Smooth muscle cell (in vitro differentiated cells): ENCODE measurements around the gene GPR137C. TPM values are rescaled to one million over a fixed set of nuclear protein-coding genes. Genes with fewer than 3 reads are reported as not detected.
A peak's percentile ranks its signal among the peaks of the same experiment; 100 is the strongest.

Source experiments
- DNase-seq: peaks from one replicate; lab custom pipeline; 2025; ENCODE audit not compliant: unreplicated experiment; lab: John Stamatoyannopoulos, UW
- H2AFZ ChIP-seq: fragments of 200-600 bp; sonication (generic); 2 replicates; pipeline ENCODE4 v1.6.0; 2016; ENCODE audit warnings: antibody characterized with exemption, low read depth, mild to moderate bottlenecking
- H3F3A ChIP-seq: fragments of 200-600 bp; sonication (generic); 2 replicates; pipeline ENCODE4 v1.6.0; 2017; ENCODE audit warnings: antibody characterized with exemption, low read depth
- H3K27ac ChIP-seq: fragments of 200-600 bp; sonication (generic); 2 replicates; pipeline ENCODE4 v1.5.1; 2016; ENCODE audit warnings: low read depth, mild to moderate bottlenecking
- H3K27me3 ChIP-seq: fragments of 200-600 bp; sonication (generic); 2 replicates; pipeline ENCODE4 v1.6.1; 2016; ENCODE audit warnings: low read depth, mild to moderate bottlenecking
- H3K36me3 ChIP-seq: fragments of 200-600 bp; sonication (generic); 2 replicates; pipeline ENCODE4 v1.5.1; 2016; ENCODE audit warnings: low read depth
- H3K4me1 ChIP-seq: fragments of 200-600 bp; sonication (generic); 2 replicates; pipeline ENCODE4 v1.5.1; 2016; ENCODE audit warnings: low read depth
- H3K4me2 ChIP-seq: fragments of 200-600 bp; sonication (generic); 2 replicates; pipeline ENCODE4 v1.6.0; 2016; ENCODE audit warnings: mild to moderate bottlenecking
- H3K4me3 ChIP-seq: fragments of 200-600 bp; sonication (generic); 2 replicates; pipeline ENCODE4 v1.5.1; 2016; ENCODE audit warnings: mild to moderate bottlenecking
- H3K79me2 ChIP-seq: fragments of 200-600 bp; sonication (generic); 2 replicates; pipeline ENCODE4 v1.6.0; 2016; ENCODE audit warnings: low read depth, mild to moderate bottlenecking
- H3K9ac ChIP-seq: fragments of 200-600 bp; sonication (generic); 2 replicates; pipeline ENCODE4 v1.6.0; 2016; ENCODE audit warnings: low read depth
- H3K9me3 ChIP-seq: fragments of 200-600 bp; sonication (generic); replicated peaks from 2 replicates; pipeline ENCODE4 v1.5.1; 2016; ENCODE audit warnings: low read depth
- H4K20me1 ChIP-seq: fragments of 200-600 bp; sonication (generic); 2 replicates; pipeline ENCODE4 v1.6.0; 2016; ENCODE audit warnings: low read depth
- CTCF ChIP-seq: fragments of 200-600 bp; sonication (generic); IDR thresholded peaks from 2 replicates; pipeline ENCODE4 v1.5.1; 2017; ENCODE audit warnings: borderline replicate concordance, mild to moderate bottlenecking, antibody characterized with exemption; ENCODE audit not compliant: insufficient read depth, poor library complexity, severe bottlenecking
- WGBS: methylation state at CpG from one replicate; pipeline ENCODE4 v1.1.7; 2016; ENCODE audit warnings: low lambda C conversion rate; 5-methylcytosine and 5-hydroxymethylcytosine counted together
- polyA plus RNA-seq: library from polyadenylated mRNA; unstranded; fragments of >200 nt; fragmentation: Nextera tagmentation; extraction: Ambion mirVana; gene quantifications from 2 replicates; pipeline ENCODE4 v1.2.1, GENCODE V29; 2016
- total RNA-seq: library from RNA; depleted of rRNA; stranded (reverse); fragments of >200 nt; gene quantifications from 2 replicates; pipeline ENCODE4 v1.2.3, GENCODE V29; 2014

The GPR137C gene
- total and polyA plus RNA-seq, 2 experiments from 2014 or later = 1.0 to 4.4 TPM

GRCh38 chr14:52547027-52547426 lies 5.6 kb upstream of the GPR137C start:
- Histone ChIP-seq H3F3A (no peaks in the 10 kb centered on the region), H3K79me2 (no peaks in the 10 kb centered on the region)

GRCh38 chr14:52547526-52547925 lies 5.1 kb upstream of the GPR137C start:
- Histone ChIP-seq H3K9ac (no peak overlapping the region), H3K79me2 (no peaks in the 10 kb centered on the region), H3K27me3 (no peaks in the 10 kb centered on the region), H3K4me2 (no peak overlapping the region), H3K4me1 (no peaks in the 10 kb centered on the region), H3K4me3 (no peak overlapping the region), H3K9me3 (no peaks in the 10 kb centered on the region), H3F3A (no peaks in the 10 kb centered on the region), H3K27ac (no peak overlapping the region), H4K20me1 (no peaks in the 10 kb centered on the region), H3K36me3 (no peaks in the 10 kb centered on the region), H2AFZ (no peak overlapping the region)
- no peak for DNase-seq
- WGBS = 76% methylated on average over 3 of the region's 3 CpGs
- no peak for TF ChIP-seq CTCF

More at GRCh38 chr14:52547027-52547426, 5.6 kb upstream of the GPR137C start:
- Histone ChIP-seq H3K4me1 (no peaks in the 10 kb centered on the region), H3K9ac (no peak overlapping the region), H4K20me1 (no peaks in the 10 kb centered on the region), H3K9me3 (no peaks in the 10 kb centered on the region), H3K36me3 (no peaks in the 10 kb centered on the region), H2AFZ (no peak overlapping the region), H3K4me2 (no peak overlapping the region), H3K27ac (no peak overlapping the region), H3K27me3 (no peaks in the 10 kb centered on the region), H3K4me3 (no peak overlapping the region)
- no peak for DNase-seq
- no peak for TF ChIP-seq CTCF
- WGBS = 93% methylated on average over 2 of the region's 2 CpGs

- H2AFZ ChIP-seq = no peak overlapping the region
- no peak for TF ChIP-seq CTCF
- no peaks in the 10 kb centered on the region for H3K4me1 ChIP-seq
- H3K27ac ChIP-seq = no peak overlapping the region
- H3K79me2 ChIP-seq = no peaks in the 10 kb centered on the region
- H3K27me3 ChIP-seq = no peaks in the 10 kb centered on the region
- DNase-seq = no peak
- no peaks in the 10 kb centered on the region for H4K20me1 ChIP-seq
- peak overlapping the region; percentile 73 for H3K4me3 ChIP-seq
- H3K4me2 ChIP-seq = no peak overlapping the region
- no peaks in the 10 kb centered on the region for H3F3A ChIP-seq
- no peaks in the 10 kb centered on the region for H3K9me3 ChIP-seq
- H3K9ac ChIP-seq = no peak overlapping the region
- WGBS = 99% methylated on average over 3 of the region's 3 CpGs
- no peaks in the 10 kb centered on the region for H3K36me3 ChIP-seq
These were observed 2.0 kb upstream of the GPR137C start for GRCh38 chr14:52550661-52551060.

- H2AFZ ChIP-seq = peak overlapping the region; percentile 97
- H3F3A ChIP-seq = no peaks in the 10 kb centered on the region
- no peaks in the 10 kb centered on the region for H3K4me1 ChIP-seq
- DNase-seq = no peak
- no peaks in the 10 kb centered on the region for H3K27me3 ChIP-seq
- 57% methylated on average over 6 of the region's 6 CpGs for WGBS
- H3K36me3 ChIP-seq = no peaks in the 10 kb centered on the region
- peak overlapping the region; percentile 93 for H3K4me2 ChIP-seq
- TF ChIP-seq CTCF = no peak
- H3K9me3 ChIP-seq = no peaks in the 10 kb centered on the region
- peak overlapping the region; percentile 73 for H3K4me3 ChIP-seq
- H4K20me1 ChIP-seq = no peaks in the 10 kb centered on the region
- no peak overlapping the region for H3K9ac ChIP-seq
- no peaks in the 10 kb centered on the region for H3K79me2 ChIP-seq
- no peak overlapping the region for H3K27ac ChIP-seq
These were observed 1.4 kb upstream of the GPR137C start for GRCh38 chr14:52551205-52551604.
